ENCODE results near the gene CMBL. TPM values are rescaled to one million over a fixed set of nuclear protein-coding genes. Genes with fewer than 3 reads are reported as not detected.
"Not testable (repeated sequence)": the region's sequence is repeated elsewhere in the genome, so short reads cannot be mapped to it uniquely, and the experiment has no call there.

Gene CMBL
- total RNA-seq, 1 donor from 2014 or later = 48.6 TPM

DNA sequence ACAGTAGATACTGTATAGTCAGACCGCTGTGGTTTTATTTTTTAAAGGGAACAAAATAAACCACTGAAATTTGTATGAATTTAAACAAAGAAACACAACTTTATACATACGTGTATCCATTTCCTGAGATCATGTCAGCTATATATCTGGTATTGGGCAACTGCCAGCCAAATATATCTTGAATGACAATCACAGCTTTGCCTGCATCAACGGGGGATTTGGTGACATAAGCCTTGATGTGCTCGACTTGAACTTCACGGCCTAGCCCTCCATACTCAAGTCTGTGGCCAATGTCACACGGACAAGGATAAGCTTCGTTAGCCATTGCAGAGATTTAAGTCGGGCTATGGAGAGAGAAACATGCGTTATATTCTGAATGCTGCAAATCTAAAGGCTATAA lies 17.3 kb downstream of the CMBL start:
- no peak for ATAC-seq

DNA sequence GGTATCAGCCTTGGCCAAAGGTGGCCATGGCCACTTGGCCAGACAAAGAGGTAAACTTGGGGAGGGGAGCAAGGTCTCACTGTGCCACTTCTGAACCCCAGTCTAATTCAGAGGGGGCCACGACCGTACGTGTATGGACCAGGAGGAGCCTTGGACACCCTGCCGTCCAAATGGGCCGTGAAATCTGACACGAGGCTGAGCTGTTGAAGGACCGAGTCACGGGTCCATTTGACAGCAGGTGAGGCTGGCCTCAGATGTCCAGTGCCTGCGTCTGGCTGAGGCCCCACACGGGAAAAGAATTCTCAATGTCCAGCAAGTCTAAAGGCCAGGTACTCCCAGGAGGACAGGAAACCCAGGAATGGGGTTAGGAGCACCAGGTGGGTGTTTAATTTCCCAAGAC lies 17.7 kb downstream of the CMBL start:
- intact Hi-C loops (cut with micrococcal nuclease) = no loop called here
- ATAC-seq (no peak), DNase-seq (no peak)

More for the DNA sequence above, 17.3 kb downstream of the CMBL start:
- intact Hi-C loops (cut with micrococcal nuclease) = no loop called here
- DNase-seq = no peak

DNA sequence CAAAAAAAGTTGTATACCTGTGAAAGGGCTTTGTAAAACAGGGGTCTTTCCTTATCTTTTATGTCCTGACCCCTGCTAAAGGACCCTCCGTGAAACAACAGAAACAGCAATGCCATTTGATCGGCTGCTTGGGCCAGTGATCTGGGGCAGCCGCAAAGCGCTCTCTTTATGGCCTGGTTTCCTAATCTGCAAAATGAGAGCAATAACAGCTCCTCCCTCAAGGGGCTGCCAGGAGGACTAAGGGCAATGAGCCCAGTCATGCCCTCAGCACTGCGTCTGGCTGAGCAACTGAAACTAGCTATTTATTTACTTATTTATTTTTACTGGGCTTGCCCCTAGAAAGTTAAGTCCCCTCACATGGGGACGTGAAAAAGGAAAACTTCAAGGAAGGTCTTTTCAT lies 18.3 kb downstream of the CMBL start:
- DNase-seq = peak; percentile 45
- ATAC-seq = peak; percentile 86
- intact Hi-C loops (cut with micrococcal nuclease) = no loop called here

DNA sequence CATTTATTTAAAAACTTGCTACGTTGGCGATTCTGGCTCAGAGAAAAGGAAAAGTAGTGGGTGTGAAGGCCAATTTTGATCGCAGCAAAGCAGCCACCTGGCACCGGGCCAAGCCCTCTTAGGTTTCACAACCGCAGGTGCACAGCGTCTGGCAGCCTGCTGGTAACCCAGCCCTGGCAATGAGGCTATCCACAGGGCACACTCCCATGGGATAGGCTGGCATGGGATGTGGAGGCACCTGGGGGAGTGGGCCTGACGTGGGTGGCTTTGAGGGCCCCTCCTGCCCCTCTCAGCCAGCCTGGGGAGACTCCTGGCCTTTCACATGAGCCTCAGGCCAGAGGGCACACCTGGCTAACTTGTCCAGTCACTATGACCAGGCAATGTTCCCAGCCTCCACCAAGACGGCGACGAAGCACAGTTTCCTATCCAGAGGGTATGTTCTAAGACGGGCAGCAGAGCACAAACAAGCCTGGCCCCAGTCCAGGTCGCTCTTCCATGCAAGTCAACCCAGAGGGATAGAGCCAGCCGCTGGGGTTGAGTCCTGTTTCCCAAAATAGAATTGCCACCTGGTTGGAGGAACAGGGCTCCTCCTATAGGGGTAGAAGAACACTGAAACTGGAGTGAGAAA lies 19.0 kb downstream of the CMBL start:
- ATAC-seq = peak; percentile 84

DNA sequence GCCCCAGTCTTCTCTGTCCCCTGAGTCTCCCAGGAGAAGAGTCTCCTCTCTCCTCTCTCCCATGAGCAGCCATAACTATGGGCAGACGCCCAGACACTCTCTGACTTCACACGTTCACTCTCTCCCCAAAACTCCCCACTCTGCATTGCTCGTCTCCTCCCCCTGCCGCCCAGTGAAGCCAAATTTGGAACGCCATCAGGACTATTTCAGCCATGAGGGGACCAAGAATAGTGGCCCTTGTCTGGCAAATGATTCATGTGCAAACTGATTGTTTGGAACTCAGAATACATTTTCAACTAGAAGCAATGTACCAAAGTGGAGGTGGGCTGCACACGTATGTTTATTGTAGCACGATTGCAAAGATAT lies 20.9 kb downstream of the CMBL start:
- no peak for DNase-seq
- intact Hi-C loops (cut with micrococcal nuclease) = no loop called here
- no peak for ATAC-seq

More for the DNA sequence above, 19.0 kb downstream of the CMBL start:
- intact Hi-C loops (cut with micrococcal nuclease) = no loop called here
- DNase-seq = peak; percentile 89

DNA sequence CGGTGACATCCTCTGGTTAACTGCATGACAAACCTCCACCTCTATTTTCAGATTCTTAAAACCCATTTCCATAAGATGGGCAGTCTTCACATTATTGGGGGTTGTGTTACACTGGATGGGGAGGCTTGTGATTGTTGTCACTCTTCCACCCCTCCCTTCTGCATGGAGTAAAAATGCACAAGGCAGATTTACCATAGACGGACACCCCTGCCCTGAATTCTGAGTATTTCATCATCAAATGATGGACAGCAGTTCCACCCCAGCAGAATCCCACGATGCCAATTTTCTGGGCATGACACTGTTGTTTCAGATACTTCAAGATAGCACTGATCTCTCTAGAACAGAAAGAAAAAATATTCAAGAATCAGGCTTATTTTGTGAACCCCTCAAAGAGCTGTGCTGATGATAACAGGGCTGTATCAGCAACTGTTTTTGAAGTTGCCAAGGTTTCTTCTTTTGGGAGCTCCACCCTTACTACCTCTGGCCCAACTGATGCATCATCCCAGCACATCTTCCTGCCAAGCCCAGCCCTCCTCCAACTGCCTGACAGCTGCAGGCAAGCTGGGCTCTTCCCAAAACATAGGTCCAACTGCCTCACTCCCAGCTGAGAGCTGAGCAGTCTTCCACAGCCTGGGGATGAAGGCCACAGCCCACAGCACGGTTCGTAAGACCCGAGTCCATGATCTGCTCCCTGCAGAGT lies 21.4 kb downstream of the CMBL start:
- DNase-seq (peak; percentile 50), ATAC-seq (peak; percentile 10)
- intact Hi-C loops (cut with micrococcal nuclease) = no loop called here

DNA sequence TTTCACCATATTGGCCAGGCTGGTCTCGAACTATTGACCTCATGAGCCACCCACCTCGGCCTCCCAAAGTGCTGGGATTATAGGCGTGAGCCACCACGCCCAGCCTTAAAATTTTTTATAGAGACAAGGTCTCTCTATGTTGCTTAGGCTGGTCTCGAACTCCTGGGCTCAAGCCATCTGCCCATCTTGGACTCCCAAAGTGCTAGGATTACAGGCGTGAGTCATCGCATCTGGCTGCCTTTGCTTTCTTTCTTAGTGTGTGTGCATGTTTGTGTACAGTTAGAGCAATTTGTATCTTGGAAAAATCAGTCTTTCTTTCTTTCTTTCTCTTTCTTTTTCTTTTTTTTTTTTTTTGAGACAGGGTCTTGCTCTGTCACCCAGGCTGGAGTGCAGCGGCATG lies 22.3 kb downstream of the CMBL start:
- DNase-seq; intact Hi-C loops (cut with micrococcal nuclease); ATAC-seq: not testable (repeated sequence)

DNA sequence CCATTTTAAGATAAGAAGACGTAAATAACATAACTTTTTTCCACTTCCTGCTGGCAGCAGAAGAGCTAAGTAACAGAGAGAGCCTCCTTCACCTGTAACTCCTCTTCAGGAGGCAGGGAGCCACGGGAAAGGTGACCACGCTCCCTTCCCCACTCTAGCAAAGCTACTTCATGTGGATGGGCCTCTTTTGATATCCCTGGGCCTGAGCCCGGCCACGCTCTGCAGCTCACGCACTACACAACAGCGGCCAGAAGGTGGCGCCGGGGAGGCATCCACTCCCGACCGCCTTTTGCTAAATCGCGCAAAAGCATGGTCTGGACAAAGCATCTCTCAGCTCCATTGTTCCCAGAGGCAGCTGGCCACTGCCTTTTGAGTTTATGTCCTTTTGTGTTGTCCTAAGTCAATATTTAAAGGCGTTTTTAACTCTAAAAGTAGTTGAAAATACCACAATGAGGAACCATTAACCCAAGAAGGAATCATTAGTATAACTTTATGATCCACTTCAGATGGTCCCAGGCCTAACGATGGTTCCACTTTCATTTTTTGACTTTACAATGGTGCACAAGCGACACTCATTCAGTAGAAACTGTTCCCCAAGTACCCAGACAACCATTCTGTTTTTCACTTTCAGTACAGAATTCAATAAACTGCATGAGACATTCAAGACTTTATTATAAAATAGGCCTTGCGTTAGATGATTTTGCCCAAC lies 23.6 kb downstream of the CMBL start:
- DNase-seq = peak; percentile 91

DNA sequence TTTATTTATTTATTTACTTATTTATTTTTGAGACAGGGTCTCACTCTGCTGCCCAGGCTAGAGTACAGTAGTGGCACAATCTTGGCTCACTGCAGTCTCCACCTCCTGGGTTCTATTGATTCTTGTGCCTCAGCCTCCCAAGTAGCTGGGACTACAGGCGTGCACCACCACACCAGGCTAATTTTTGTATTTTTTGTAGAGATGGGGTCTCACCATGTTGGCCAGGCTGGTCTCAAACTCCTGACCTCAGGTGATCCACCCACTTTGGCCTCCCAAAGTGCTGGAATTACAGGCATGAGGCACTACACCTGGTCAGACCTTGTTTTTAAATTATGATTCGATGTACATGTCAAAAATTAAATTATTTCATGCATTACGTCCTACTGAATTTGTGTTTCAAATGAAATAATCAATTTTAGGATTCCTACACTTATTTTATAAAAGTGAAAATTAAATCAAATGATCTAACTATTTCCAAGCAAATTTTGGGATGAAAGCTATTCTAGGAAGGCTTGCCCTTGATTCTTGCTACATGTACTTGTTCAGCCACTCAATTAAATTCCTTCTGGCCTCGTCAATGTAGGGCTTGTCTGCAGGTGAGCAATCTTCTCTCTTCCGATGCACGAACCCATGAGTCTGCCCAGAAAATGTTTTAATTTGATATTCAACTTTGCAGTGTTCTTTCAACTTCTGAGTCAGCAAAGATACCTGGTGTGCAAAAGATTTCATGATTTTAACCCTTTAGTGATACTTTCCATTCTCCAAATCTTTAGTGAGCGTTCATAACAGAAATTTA lies 27.6 kb downstream of the CMBL start:
- ATAC-seq (no peak), DNase-seq (no peak)
- intact Hi-C loops (cut with micrococcal nuclease) = loop anchor here (5.0 kb wide), 1 partner anchor 137 kb away; no protein-coding TSS in a partner anchor

More for the DNA sequence above, 23.6 kb downstream of the CMBL start:
- intact Hi-C loops (cut with micrococcal nuclease) = loop anchor here (5.0 kb wide), 1 partner anchor 133 kb away; no protein-coding TSS in a partner anchor
- peak; percentile 81 for ATAC-seq

DNA sequence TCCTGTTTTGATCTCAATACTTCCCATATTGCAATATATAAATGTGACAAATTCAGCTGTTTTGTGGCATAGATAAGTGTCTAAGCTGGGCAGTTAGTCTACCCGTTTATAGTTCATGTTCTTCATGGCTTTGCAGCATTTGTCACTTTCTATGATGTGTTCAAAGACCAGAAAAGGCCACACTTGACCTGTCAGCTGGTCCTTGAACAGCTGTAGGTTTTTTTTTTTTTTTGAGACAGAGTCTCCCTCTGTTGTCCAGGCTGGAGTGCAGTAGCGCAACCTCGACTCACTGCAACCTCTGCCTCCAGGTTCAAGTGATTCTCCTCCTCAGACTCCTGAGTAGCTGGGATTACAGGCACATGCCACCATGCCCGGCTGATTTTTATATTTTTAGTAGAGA lies 28.4 kb downstream of the CMBL start:
- ATAC-seq (no peak), DNase-seq (no peak)
- intact Hi-C loops (cut with micrococcal nuclease) = no loop called here

DNA sequence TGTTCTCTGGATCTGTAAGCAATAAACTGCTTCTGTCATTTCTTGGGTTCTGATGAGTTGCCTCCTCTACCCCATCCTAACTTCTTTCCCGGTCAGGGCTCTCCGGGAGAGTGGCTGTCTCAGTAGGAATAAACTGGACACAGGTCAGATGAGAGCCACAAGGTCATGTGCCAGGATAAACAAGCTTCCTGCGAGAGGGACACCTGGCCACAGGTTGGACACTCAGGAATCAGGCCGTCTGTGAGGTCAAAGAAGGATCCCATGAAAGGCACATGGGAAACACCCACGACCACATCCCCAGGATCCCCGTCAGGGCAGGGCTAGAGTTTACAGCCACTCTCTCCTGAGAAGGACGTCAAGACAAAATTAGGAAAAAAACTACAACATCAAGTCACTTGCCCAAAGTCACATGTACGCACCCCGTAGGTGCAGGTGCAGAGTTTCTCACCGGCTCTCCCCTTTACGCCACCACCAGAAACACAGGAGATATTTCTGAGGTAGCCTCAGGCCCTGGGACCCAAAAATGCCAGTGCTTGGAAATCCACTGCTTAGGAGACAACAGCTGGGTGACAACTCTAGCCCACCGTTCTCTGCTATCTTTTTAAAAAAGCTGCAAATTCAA lies 28.9 kb downstream of the CMBL start:
- intact Hi-C loops (cut with micrococcal nuclease) = no loop called here
- ATAC-seq (no peak), DNase-seq (no peak)

DNA sequence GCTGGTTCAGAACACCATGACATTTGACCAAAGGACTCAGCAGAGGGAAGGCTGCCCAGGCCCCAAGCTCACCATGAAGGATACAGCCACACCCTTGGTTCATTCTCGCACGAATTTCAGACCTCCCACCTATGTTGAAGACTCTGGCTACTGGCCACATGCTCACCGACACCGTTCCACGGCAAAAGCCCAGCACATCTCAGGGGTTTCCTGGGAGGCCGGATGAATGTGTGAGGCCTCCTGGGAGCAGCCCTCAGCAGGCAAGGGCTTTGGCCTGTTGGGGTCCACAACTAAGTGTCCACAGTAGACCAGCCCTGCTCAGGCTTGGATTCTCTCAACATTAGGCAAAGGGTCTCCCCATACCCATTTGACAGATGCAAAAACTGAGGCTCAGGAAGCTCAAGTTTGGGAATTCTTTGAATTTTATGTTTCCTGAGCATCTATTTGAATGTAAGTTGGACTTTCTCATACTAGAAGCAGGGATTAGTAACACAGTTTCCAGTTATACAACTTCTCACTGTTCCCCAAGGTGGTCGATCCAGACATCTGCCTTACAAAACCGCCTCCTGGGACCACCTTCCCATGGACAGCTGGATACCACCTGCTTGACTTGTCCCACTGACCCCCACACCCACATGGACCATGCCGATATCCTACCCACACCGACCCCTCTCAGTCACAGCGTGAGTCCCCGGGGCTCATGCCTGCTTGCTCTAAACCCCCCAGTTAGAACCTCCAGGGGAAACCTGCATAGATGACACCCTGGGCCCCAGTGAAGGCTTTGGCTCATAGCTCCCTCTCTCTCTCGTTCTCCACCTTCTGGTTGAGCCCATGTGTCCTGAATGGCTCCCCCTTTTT lies 29.7 kb downstream of the CMBL start:
- ATAC-seq = no peak
- no peak for DNase-seq
- intact Hi-C loops (cut with micrococcal nuclease) = no loop called here

DNA sequence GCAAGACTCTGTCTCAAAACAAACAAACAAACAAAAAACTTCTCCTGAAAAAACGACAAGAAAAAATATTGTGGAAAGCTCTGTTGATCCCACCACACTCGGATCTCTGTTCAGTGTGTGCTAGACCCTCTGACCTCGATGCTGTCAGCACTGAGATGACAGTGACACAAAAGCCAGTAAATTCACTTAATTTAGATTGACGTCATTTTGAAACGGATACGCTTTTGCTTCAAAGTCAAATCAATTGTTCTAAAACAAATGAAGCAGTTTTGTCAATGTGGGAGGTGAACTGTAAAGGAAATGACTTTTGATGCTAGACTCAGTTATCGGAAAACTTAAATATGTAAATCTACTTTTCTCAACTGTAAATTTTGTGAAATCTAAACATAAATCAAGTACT lies 31.0 kb downstream of the CMBL start:
- intact Hi-C loops (cut with micrococcal nuclease) = no loop called here
- DNase-seq (no peak), ATAC-seq (no peak)

DNA sequence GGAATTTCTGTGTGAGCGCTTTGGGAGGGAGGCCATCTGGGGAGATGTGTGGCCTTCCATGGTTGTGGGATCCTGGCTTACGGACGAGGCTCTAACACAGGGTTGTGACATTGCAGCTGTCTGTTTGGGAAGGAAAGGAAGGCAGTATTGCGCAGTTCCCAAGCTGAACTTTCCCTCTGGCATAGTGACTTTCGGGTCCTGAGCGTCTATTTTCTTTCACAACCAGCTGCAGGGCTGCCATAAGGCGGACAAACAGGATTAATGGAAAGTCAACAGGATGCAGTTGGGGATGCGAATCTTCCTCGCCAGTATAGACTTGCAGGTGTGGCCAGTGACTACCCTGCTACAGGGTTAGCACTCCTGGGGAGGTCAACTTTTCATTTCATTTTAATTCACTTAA lies 31.7 kb downstream of the CMBL start:
- DNase-seq (no peak), ATAC-seq (no peak)
- intact Hi-C loops (cut with micrococcal nuclease) = no loop called here

DNA sequence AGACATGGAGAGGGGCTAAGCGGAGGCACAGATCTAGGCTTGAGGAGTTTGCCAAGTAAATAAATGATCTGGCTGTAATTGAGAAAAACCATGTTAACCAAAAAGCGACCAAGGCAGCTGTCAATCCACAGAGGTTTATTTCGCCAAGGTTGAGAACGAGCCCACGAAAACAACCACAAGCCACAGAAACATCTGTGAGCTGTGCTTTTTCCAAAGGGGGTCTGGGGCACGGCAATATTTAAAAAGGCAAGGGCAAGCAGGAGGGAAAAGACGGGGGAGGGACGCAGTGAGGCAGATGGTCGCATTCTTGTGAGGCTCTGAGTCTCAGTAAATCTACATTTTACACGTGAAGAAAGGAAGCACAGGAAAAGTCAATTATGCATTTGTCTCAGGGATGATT lies 32.2 kb downstream of the CMBL start:
- intact Hi-C loops (cut with micrococcal nuclease) = no loop called here
- DNase-seq = no peak
- ATAC-seq = no peak

DNA sequence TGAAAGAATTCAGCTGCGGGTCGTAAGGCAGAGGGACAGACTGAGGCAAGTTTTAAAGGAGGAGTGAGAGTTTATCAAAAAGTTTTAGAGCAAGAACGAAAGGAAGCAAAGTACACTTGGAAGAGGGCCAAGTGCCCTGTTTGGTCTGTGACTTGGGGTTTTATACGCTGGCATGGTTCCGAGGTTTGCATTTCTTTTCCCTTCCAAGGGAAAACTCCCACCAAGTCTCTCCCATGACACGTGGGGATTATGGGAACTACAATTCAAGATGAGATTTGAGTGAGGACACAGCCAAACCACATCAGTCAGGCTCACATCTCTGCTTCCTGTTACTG lies 34.9 kb downstream of the CMBL start:
- ATAC-seq; intact Hi-C loops (cut with micrococcal nuclease); DNase-seq: not testable (repeated sequence)

DNA sequence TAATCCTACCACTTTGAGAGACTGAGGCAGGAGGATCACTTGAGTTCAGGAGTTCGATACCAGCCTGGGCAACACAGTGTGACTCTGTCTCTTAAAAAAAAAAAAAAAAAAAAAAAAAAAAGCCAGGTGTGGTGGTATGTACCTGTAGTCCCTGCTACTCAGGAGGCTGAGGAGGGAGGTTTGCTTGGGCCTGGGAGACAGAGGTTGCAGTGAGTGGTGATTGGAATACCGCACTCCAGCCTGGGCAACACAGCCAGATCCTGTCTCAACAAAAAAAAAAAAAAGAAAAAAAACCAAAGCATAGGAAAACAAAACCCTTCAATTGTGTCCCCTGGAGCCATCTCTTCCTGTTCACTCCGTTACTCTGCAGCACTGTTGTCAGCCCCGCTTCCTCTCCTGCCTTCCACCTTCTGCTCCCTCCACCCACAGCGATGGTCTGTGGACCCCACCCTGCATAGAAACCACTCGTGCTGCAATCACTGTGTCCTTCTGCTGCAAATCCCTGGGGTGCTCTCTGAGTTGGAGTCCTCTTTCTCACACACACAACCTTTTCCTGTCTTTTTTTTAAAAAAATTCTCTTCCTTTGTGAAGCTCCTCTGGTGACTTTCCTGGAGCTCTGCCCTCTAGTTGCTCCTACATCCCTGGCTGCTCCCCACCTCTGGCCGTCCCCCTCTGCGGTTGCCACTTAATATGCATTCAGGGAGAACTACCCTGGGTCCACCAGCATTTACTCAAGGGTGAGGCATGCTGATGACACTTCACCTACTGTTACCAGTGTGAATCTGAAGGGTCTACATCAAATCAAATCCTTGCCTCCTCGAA lies 35.4 kb downstream of the CMBL start:
- intact Hi-C loops (cut with micrococcal nuclease) = no loop called here
- ATAC-seq (no peak), DNase-seq (no peak)

DNA sequence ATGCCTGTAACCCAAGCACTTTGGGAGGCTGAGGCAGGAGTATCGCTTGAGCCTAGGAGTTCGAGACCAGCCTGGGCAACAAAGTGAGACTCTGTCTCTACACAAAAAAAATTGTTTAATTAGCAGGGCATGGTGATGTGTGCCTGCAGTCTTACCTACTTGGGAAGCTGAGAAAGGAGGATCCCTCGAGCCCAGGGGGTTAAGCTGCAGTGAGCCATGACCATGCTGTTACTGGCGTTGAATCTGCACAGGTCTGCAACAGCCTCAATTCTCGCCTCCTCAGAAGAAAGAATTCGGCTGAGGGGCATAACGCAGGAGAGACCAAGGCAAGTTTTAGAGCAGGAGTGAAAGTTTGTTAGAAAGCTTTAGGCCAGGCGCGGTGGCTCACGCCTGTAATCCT lies 39.6 kb downstream of the CMBL start:
- no peak for ATAC-seq
- intact Hi-C loops (cut with micrococcal nuclease) = no loop called here

More for the DNA sequence above, 39.6 kb downstream of the CMBL start:
- DNase-seq = no peak

Data from left ventricle myocardium superior (tissue), 1 donor.